Measurements from ENCODE around the gene C1S.

C1S gene

GRCh38 chr12:7093486-7093885 is 33.0 kb downstream of the C1S start:
- H3K23ac ChIP-seq (ENCODE audit: low read length in 2 of 2): no peak overlapping the region

GRCh38 chr12:7093892-7094291 is 33.4 kb downstream of the C1S start:
- H3K4ac ChIP-seq (ENCODE audit: low read depth in 1 of 2, low read length in 2 of 2): peak overlapping the region in 1 of 2 experiments; percentile 16
- H3K9me3 ChIP-seq (ENCODE audit: control insufficient read depth, low read length): no peaks in the 10 kb centered on the region
- no peak overlapping the region for H2AK5ac ChIP-seq (ENCODE audit: low read length, severe bottlenecking)
- no peak overlapping the region for H4K8ac ChIP-seq (ENCODE audit: low read length)
- no peak for DNase-seq
- no peaks in the 10 kb centered on the region for H3K79me1 ChIP-seq (replicated peaks; ENCODE audit: low read length, poor library complexity, severe bottlenecking)
- H3K4me2 ChIP-seq (ENCODE audit: low read length, poor library complexity, severe bottlenecking): no peak overlapping the region
- no peak overlapping the region for H2BK15ac ChIP-seq (ENCODE audit: low read depth, poor library complexity, severe bottlenecking)
- H3K9ac ChIP-seq (ENCODE audit: low read length): peak overlapping the region; percentile 93
- H3K27ac ChIP-seq (ENCODE audit: low read length, poor library complexity, severe bottlenecking): no peak overlapping the region
- no peak overlapping the region for H3K14ac ChIP-seq (ENCODE audit: low read length in 2 of 2)
- H2BK12ac ChIP-seq (ENCODE audit: low read length in 2 of 2): no peak overlapping the region
- no peak overlapping the region for H2AFZ ChIP-seq (ENCODE audit: low read depth, low read length)
- H3K18ac ChIP-seq (ENCODE audit: low read depth in 1 of 2, low read length in 2 of 2): peak overlapping the region in 1 of 2 experiments; percentile 6
- no peak overlapping the region for H2BK120ac ChIP-seq (ENCODE audit: low read depth, low read length)
- H4K91ac ChIP-seq (ENCODE audit: low read length): no peak overlapping the region
- peaks cover 8% of the 10 kb centered on the region for H3K4me1 ChIP-seq (ENCODE audit: control insufficient read depth, insufficient read depth, low read depth, low read length)
- H3K23ac ChIP-seq (ENCODE audit: low read length in 2 of 2): no peak overlapping the region
- no peak overlapping the region for H2BK5ac ChIP-seq (ENCODE audit: low read depth, low read length, poor library complexity, severe bottlenecking)
- peaks cover 10 to 36% of the 10 kb centered on the region in 2 experiments for H3K36me3 ChIP-seq (ENCODE audit: control insufficient read depth in 1 of 2, insufficient read depth in 2 of 2, low read depth in 1 of 2, low read length in 2 of 2)
- 93% methylated on average over 10 of the region's 10 CpGs for WGBS
- H3K27me3 ChIP-seq (ENCODE audit: control insufficient read depth in 1 of 2, insufficient read depth in 1 of 2, low read length in 2 of 2): peaks cover 0 to 5% of the 10 kb centered on the region in 2 experiments
- H3K4me3 ChIP-seq (ENCODE audit: insufficient read depth in 1 of 2, low read depth in 1 of 2, low read length in 2 of 2): peak overlapping the region in 1 of 2 experiments; percentile 32

More at GRCh38 chr12:7093486-7093885, 33.0 kb downstream of the C1S start:
- H3K14ac ChIP-seq (ENCODE audit: low read length in 2 of 2): no peak overlapping the region
- DNase-seq: no peak
- no peak overlapping the region for H3K4ac ChIP-seq (ENCODE audit: low read depth in 1 of 2, low read length in 2 of 2)
- no peaks in the 10 kb centered on the region for H3K79me1 ChIP-seq (replicated peaks; ENCODE audit: low read length, poor library complexity, severe bottlenecking)
- no peak overlapping the region for H3K18ac ChIP-seq (ENCODE audit: low read depth in 1 of 2, low read length in 2 of 2)
- peaks cover 10 to 37% of the 10 kb centered on the region in 2 experiments for H3K36me3 ChIP-seq (ENCODE audit: control insufficient read depth in 1 of 2, insufficient read depth in 2 of 2, low read depth in 1 of 2, low read length in 2 of 2)
- H3K27me3 ChIP-seq (ENCODE audit: control insufficient read depth in 1 of 2, insufficient read depth in 1 of 2, low read length in 2 of 2): peaks cover 0 to 5% of the 10 kb centered on the region in 2 experiments
- 82% methylated on average over 5 of the region's 5 CpGs for WGBS
- no peak overlapping the region for H2BK12ac ChIP-seq (ENCODE audit: low read length in 2 of 2)
- H3K4me3 ChIP-seq (ENCODE audit: insufficient read depth in 1 of 2, low read depth in 1 of 2, low read length in 2 of 2): peak overlapping the region in 1 of 2 experiments; percentile 32
- H2BK15ac ChIP-seq (ENCODE audit: low read depth, poor library complexity, severe bottlenecking): no peak overlapping the region
- H4K8ac ChIP-seq (ENCODE audit: low read length): no peak overlapping the region
- H2BK120ac ChIP-seq (ENCODE audit: low read depth, low read length): no peak overlapping the region
- H3K9me3 ChIP-seq (ENCODE audit: control insufficient read depth, low read length): no peaks in the 10 kb centered on the region
- peak overlapping the region; percentile 93 for H3K9ac ChIP-seq (ENCODE audit: low read length)
- no peak overlapping the region for H3K27ac ChIP-seq (ENCODE audit: low read length, poor library complexity, severe bottlenecking)
- H2AK5ac ChIP-seq (ENCODE audit: low read length, severe bottlenecking): no peak overlapping the region
- H2BK5ac ChIP-seq (ENCODE audit: low read depth, low read length, poor library complexity, severe bottlenecking): no peak overlapping the region
- peaks cover 8% of the 10 kb centered on the region for H3K4me1 ChIP-seq (ENCODE audit: control insufficient read depth, insufficient read depth, low read depth, low read length)
- H3K4me2 ChIP-seq (ENCODE audit: low read length, poor library complexity, severe bottlenecking): no peak overlapping the region
- H2AFZ ChIP-seq (ENCODE audit: low read depth, low read length): no peak overlapping the region
- H4K91ac ChIP-seq (ENCODE audit: low read length): no peak overlapping the region

- H2AK5ac ChIP-seq (ENCODE audit: low read length, severe bottlenecking): no peak overlapping the region
- no peak overlapping the region for H3K4me2 ChIP-seq (ENCODE audit: low read length, poor library complexity, severe bottlenecking)
- no peak overlapping the region for H3K14ac ChIP-seq (ENCODE audit: low read length in 2 of 2)
- H2BK12ac ChIP-seq (ENCODE audit: low read length in 2 of 2): no peak overlapping the region
- WGBS: 90% methylated on average over 23 of the region's 26 CpGs
- no peaks in the 10 kb centered on the region for H3K79me1 ChIP-seq (replicated peaks; ENCODE audit: low read length, poor library complexity, severe bottlenecking)
- H3K9ac ChIP-seq (ENCODE audit: low read length): no peak overlapping the region
- no peak overlapping the region for H4K8ac ChIP-seq (ENCODE audit: low read length)
- no peak overlapping the region for H2AFZ ChIP-seq (ENCODE audit: low read depth, low read length)
- no peak overlapping the region for H2BK5ac ChIP-seq (ENCODE audit: low read depth, low read length, poor library complexity, severe bottlenecking)
- peaks cover 8% of the 10 kb centered on the region for H3K4me1 ChIP-seq (ENCODE audit: control insufficient read depth, insufficient read depth, low read depth, low read length)
- peaks cover 16 to 35% of the 10 kb centered on the region in 2 experiments for H3K36me3 ChIP-seq (ENCODE audit: control insufficient read depth in 1 of 2, insufficient read depth in 2 of 2, low read depth in 1 of 2, low read length in 2 of 2)
- H2BK15ac ChIP-seq (ENCODE audit: low read depth, poor library complexity, severe bottlenecking): no peak overlapping the region
- no peak overlapping the region for H3K4me3 ChIP-seq (ENCODE audit: insufficient read depth in 1 of 2, low read depth in 1 of 2, low read length in 2 of 2)
- peaks cover 0 to 5% of the 10 kb centered on the region in 2 experiments for H3K27me3 ChIP-seq (ENCODE audit: control insufficient read depth in 1 of 2, insufficient read depth in 1 of 2, low read length in 2 of 2)
- H3K27ac ChIP-seq (ENCODE audit: low read length, poor library complexity, severe bottlenecking): no peak overlapping the region
- no peak overlapping the region for H3K18ac ChIP-seq (ENCODE audit: low read depth in 1 of 2, low read length in 2 of 2)
- H2BK120ac ChIP-seq (ENCODE audit: low read depth, low read length): no peak overlapping the region
- DNase-seq: no peak
- no peak overlapping the region for H4K91ac ChIP-seq (ENCODE audit: low read length)
- no peak overlapping the region for H3K23ac ChIP-seq (ENCODE audit: low read length in 2 of 2)
- no peak overlapping the region for H3K4ac ChIP-seq (ENCODE audit: low read depth in 1 of 2, low read length in 2 of 2)
- no peaks in the 10 kb centered on the region for H3K9me3 ChIP-seq (ENCODE audit: control insufficient read depth, low read length)
Observed at GRCh38 chr12:7096006-7096932, 35.8 kb downstream of the C1S start.

- Histone ChIP-seq H3K18ac (ENCODE audit: low read depth in 1 of 2, low read length in 2 of 2) (no peak overlapping the region), H3K4me3 (ENCODE audit: insufficient read depth in 1 of 2, low read depth in 1 of 2, low read length in 2 of 2) (no peak overlapping the region), H3K4ac (ENCODE audit: low read depth in 1 of 2, low read length in 2 of 2) (no peak overlapping the region), H2BK15ac (ENCODE audit: low read depth, poor library complexity, severe bottlenecking) (no peak overlapping the region), H3K23ac (ENCODE audit: low read length in 2 of 2) (no peak overlapping the region), H3K27ac (ENCODE audit: low read length, poor library complexity, severe bottlenecking) (no peak overlapping the region), H3K9me3 (ENCODE audit: control insufficient read depth, low read length) (no peaks in the 10 kb centered on the region), H4K91ac (ENCODE audit: low read length) (no peak overlapping the region), H3K79me1 (replicated peaks; ENCODE audit: low read length, poor library complexity, severe bottlenecking) (peaks cover 5% of the 10 kb centered on the region), H2BK120ac (ENCODE audit: low read depth, low read length) (no peak overlapping the region), H3K4me2 (ENCODE audit: low read length, poor library complexity, severe bottlenecking) (no peak overlapping the region), H2AFZ (ENCODE audit: low read depth, low read length) (no peak overlapping the region), H3K27me3 (ENCODE audit: control insufficient read depth in 1 of 2, insufficient read depth in 1 of 2, low read length in 2 of 2) (peaks cover 0 to 5% of the 10 kb centered on the region in 2 experiments), H3K14ac (ENCODE audit: low read length in 2 of 2) (no peak overlapping the region), H2AK5ac (ENCODE audit: low read length, severe bottlenecking) (no peak overlapping the region), H3K4me1 (ENCODE audit: control insufficient read depth, insufficient read depth, low read depth, low read length) (peaks cover 8% of the 10 kb centered on the region), H3K36me3 (ENCODE audit: control insufficient read depth in 1 of 2, insufficient read depth in 2 of 2, low read depth in 1 of 2, low read length in 2 of 2) (peaks cover 21 to 35% of the 10 kb centered on the region in 2 experiments), H2BK12ac (ENCODE audit: low read length in 2 of 2) (no peak overlapping the region), H4K8ac (ENCODE audit: low read length) (no peak overlapping the region), H2BK5ac (ENCODE audit: low read depth, low read length, poor library complexity, severe bottlenecking) (no peak overlapping the region), H3K9ac (ENCODE audit: low read length) (no peak overlapping the region)
- no peak for DNase-seq
- WGBS: 89% methylated on average over 19 of the region's 19 CpGs
Observed at GRCh38 chr12:7096979-7097378, 36.5 kb downstream of the C1S start.
